GM12878 (cell line): ENCODE measurements around the gene MPP1. TPM values are rescaled to one million over a fixed set of nuclear protein-coding genes. Genes with fewer than 3 reads are reported as not detected.

Experiments used
- ATAC-seq: fragments of 200-7000 bp; cut with Tn5 transposase; 3 replicates; pipeline ENCODE4 v1.9.1; 2020; ENCODE audit warnings: mild to moderate bottlenecking, moderate library complexity
- BruUV-seq: library from RNA; stranded (reverse); fragments of 400-500 nt; replicated peaks from 2 replicates; lab custom pipeline; 2021; lab: Mats Ljungman, UMichigan
- CTCF ChIA-PET: fragments of 300-600 bp; sonication (Branson Sonifier 250); formaldehyde crosslinking; extraction: SDS; loops from one replicate; lab custom pipeline; 2021; ENCODE audit warnings: inconsistent platforms; lab: Yijun Ruan, JAX
- POLR2A ChIA-PET: fragments of 350-600 bp; formaldehyde crosslinking; extraction: SDS; loops from one replicate; lab custom pipeline; 2021; ENCODE audit warnings: inconsistent platforms; lab: Charles Lee
- RAD21 ChIA-PET: fragments of 300-600 bp; sonication (Branson Sonifier 250); formaldehyde crosslinking; loops from one replicate; lab custom pipeline; 2023; ENCODE audit warnings: antibody characterized with exemption; ENCODE audit not compliant: unreplicated experiment; lab: Charles Lee
- SMC1A ChIA-PET: fragments of 300-600 bp; sonication (Branson Sonifier 250); formaldehyde crosslinking; loops from one replicate; lab custom pipeline; 2023; ENCODE audit not compliant: unreplicated experiment, uncharacterized antibody; lab: Charles Lee
- DNase-seq: peaks from one replicate; pipeline ENCODE4 v3.0.0-alpha.2; 2011; ENCODE audit warnings: low read depth, low spot score
- FAIRE-seq: peaks from 3 replicates; lab custom pipeline; 2011; peaks lifted over from hg19 to GRCh38; lab: Jason Lieb, UNC
- H2AFZ ChIP-seq: 2 replicates; pipeline ENCODE4 v1.6.0; 2011; ENCODE audit warnings: low read depth, low read length, control low read depth; ENCODE audit not compliant: control insufficient read depth
- H3K27ac ChIP-seq: 2 replicates; pipeline ENCODE4 v1.5.1; 2011; ENCODE audit warnings: control low read depth; ENCODE audit not compliant: control insufficient read depth, insufficient read depth
- H3K27me3 ChIP-seq, 2 experiments: replicated peaks in 1 of 2; 2 replicates each; pipeline versions ENCODE4 v1.6.0 to v1.6.1; 2011; ENCODE audit warnings: low read length in 1 of 2; ENCODE audit not compliant: control insufficient read depth in 2 of 2, insufficient read depth in 2 of 2
- H3K36me3 ChIP-seq, 2 experiments: 2 replicates each; pipeline ENCODE4 v1.5.1; 2011; ENCODE audit warnings: low read length in 1 of 2; ENCODE audit not compliant: control insufficient read depth in 2 of 2, insufficient read depth in 2 of 2
- H3K4me1 ChIP-seq: 2 replicates; pipeline ENCODE4 v1.6.1; 2011; ENCODE audit warnings: mild to moderate bottlenecking, low read length, moderate library complexity, mixed read lengths; ENCODE audit not compliant: control insufficient read depth, insufficient read depth
- H3K4me2 ChIP-seq: 2 replicates; pipeline ENCODE4 v1.6.0; 2011; ENCODE audit warnings: control low read depth; ENCODE audit not compliant: control insufficient read depth, insufficient read depth
- H3K4me3 ChIP-seq: fragments of 200-600 bp; sonication (generic); 2 replicates; pipeline ENCODE4 v1.5.1; 2016
- H3K79me2 ChIP-seq: 2 replicates; pipeline ENCODE4 v1.6.0; 2011; ENCODE audit warnings: low read length; ENCODE audit not compliant: control insufficient read depth, insufficient read depth
- H3K9ac ChIP-seq: 2 replicates; pipeline ENCODE4 v1.8.0; 2011; ENCODE audit warnings: low read length, control low read depth, mixed read lengths; ENCODE audit not compliant: control insufficient read depth, insufficient read depth
- H3K9me3 ChIP-seq: replicated peaks from 3 replicates; pipeline ENCODE4 v1.5.1; 2011; ENCODE audit warnings: mild to moderate bottlenecking, low read length; ENCODE audit not compliant: control insufficient read depth, insufficient read depth
- H4K20me1 ChIP-seq: 2 replicates; pipeline ENCODE4 v1.6.0; 2011; ENCODE audit not compliant: control insufficient read depth, insufficient read depth
- CTCF ChIP-seq, 3 experiments: IDR thresholded peaks in 2 of 3; conservative IDR thresholded peaks in 1 of 3; 2 replicates each; pipeline ENCODE4 v1.5.1; 2011; ENCODE audit warnings: low read depth in 3 of 3, low read length in 3 of 3, mild to moderate bottlenecking in 3 of 3, control low read depth in 2 of 3, moderate library complexity in 2 of 3, inconsistent platforms in 1 of 3, mixed read lengths in 1 of 3; ENCODE audit not compliant: control insufficient read depth in 2 of 3, insufficient read depth in 1 of 3; ENCODE audit errors: extremely low read depth in 1 of 3
- NR2F1 ChIP-seq: fragments of 450-650 bp; conservative IDR thresholded peaks from 2 replicates; pipeline ENCODE4 v1.6.1; 2017; ENCODE audit warnings: mild to moderate bottlenecking
- RAD21 ChIP-seq: IDR thresholded peaks from 2 replicates; pipeline ENCODE4 v1.6.1; 2011; ENCODE audit warnings: mild to moderate bottlenecking, low read depth, low read length, moderate library complexity; ENCODE audit not compliant: insufficient read depth
- SMC3 ChIP-seq: IDR thresholded peaks from 2 replicates; pipeline ENCODE4 v1.6.1; 2011; ENCODE audit warnings: low read length, improper control_type of control experiment, borderline replicate concordance
- WGBS: methylation state at CpG from one replicate; pipeline ENCODE4 v1.1.6; 2016; ENCODE audit warnings: low lambda C conversion rate; ENCODE audit not compliant: insufficient replicate concordance, insufficient coverage; ENCODE audit errors: missing lambda C conversion rate; 5-methylcytosine and 5-hydroxymethylcytosine counted together
- in situ Hi-C: fragments of 300-500 bp; cut with MboI; formaldehyde crosslinking; loops from 9 replicates; pipeline ENCODE4 v1.14.3; 2018; ENCODE audit warnings: mixed read lengths
- intact Hi-C: fragments of 100-400 bp; cut with micrococcal nuclease; formaldehyde crosslinking; loops from one replicate; pipeline ENCODE4 v1.14.2; 2022; ENCODE audit not compliant: unreplicated experiment
- polyA plus RNA-seq, 11 experiments: library from polyadenylated mRNA; depleted of rRNA in 4 of 11; unstranded in 6 of 11; stranded (reverse) in 5 of 11; fragments of >200 nt; fragmentation: Nextera tagmentation in 4 of 11; fragmentation: Illumina TruSeq in 1 of 11; extraction: Ambion mirVana in 4 of 11; extraction: Trizol in 1 of 11; gene quantifications; 1 replicate in 1 of 11; 2 replicates in 10 of 11; pipeline versions ENCODE4 v1.2.1 to v1.2.3, GENCODE V29; 2011 to 2016; ENCODE audit warnings: inconsistent platforms in 2 of 11, missing spikeins in 2 of 11, low read depth in 1 of 11
- total RNA-seq, 4 experiments: library from RNA; depleted of rRNA in 3 of 4; stranded (reverse); fragments of >200 nt in 3 of 4; fragmentation: Illumina TruSeq in 1 of 4; extraction: Trizol in 1 of 4; gene quantifications; 2 replicates each; pipeline versions ENCODE4 v1.2.1 to v1.2.3, GENCODE V29; 2013 to 2021
- TF ChIP-seq, protein P1 (sequence below): fragments of 450-650 bp; IDR thresholded peaks from 2 replicates; pipeline ENCODE4 v1.6.1; 2017; ENCODE audit warnings: low read depth, mild to moderate bottlenecking, moderate library complexity

The MPP1 gene
- total and polyA plus RNA-seq, 10 of the 15 experiments (the other 5 are each of a cell fraction or from before 2014, with no cell fraction given): 1.9 to 20.1 (median 14.8) TPM

- H3K36me3 ChIP-seq: no peaks in the 10 kb centered on the region
- no peak overlapping the region for H3K4me2 ChIP-seq
- 95% methylated on average over 2 of the region's 2 CpGs for WGBS
- no peaks in the 10 kb centered on the region for H3K4me1 ChIP-seq
- no TSS peak for BruUV-seq
- FAIRE-seq (no peak), ATAC-seq (peak; percentile 76)
- ChIA-PET CTCF (interaction anchor here (0.9 to 3.3 kb wide), 6 partner anchors 14 to 298 kb away, joined by 3 to 28 read pairs (median 3); no protein-coding TSS in a partner anchor), POLR2A (no interaction called here)
- intact Hi-C loops: loop anchor here (2.0 to 5.0 kb wide), 2 partner anchors 92 to 124 kb away; no protein-coding TSS in a partner anchor
- peak; percentile 19 to 64 (median 42); a peak in 3 of 6 replicates for TF ChIP-seq CTCF (IDR thresholded peaks at IDR 0.05 in 2 of 3, conservative IDR thresholded peaks at IDR 0.05 in 1 of 3; ENCODE audit: control insufficient read depth in 2 of 3, extremely low read depth in 1 of 3, insufficient read depth in 1 of 3, low read depth in 3 of 3, low read length in 3 of 3)
- peak; percentile 85 for TF ChIP-seq RAD21
- TF ChIP-seq, protein P1, sequence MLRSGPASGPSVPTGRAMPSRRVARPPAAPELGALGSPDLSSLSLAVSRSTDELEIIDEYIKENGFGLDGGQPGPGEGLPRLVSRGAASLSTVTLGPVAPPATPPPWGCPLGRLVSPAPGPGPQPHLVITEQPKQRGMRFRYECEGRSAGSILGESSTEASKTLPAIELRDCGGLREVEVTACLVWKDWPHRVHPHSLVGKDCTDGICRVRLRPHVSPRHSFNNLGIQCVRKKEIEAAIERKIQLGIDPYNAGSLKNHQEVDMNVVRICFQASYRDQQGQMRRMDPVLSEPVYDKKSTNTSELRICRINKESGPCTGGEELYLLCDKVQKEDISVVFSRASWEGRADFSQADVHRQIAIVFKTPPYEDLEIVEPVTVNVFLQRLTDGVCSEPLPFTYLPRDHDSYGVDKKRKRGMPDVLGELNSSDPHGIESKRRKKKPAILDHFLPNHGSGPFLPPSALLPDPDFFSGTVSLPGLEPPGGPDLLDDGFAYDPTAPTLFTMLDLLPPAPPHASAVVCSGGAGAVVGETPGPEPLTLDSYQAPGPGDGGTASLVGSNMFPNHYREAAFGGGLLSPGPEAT: no peak
- peak; percentile 51; the same call in 1 of the 2 replicates for TF ChIP-seq SMC3
- no peak for TF ChIP-seq NR2F1
- TF ChIP-seq, all 136 proteins: peak for 3
- Histone ChIP-seq H3K9me3 (no peaks in the 10 kb centered on the region), H3K4me3 (no peak overlapping the region), H3K79me2 (no peaks in the 10 kb centered on the region), H3K9ac (no peak overlapping the region), H2AFZ (no peak overlapping the region), H3K27ac (no peak overlapping the region), H4K20me1 (no peaks in the 10 kb centered on the region), H3K27me3 (no peaks in the 10 kb centered on the region)
- DNase-seq: no peak
- in situ Hi-C loops: no loop called here
- SMC1A ChIA-PET: interaction anchor here (0.9 to 1.9 kb wide), 5 partner anchors 77 to 123 kb away, joined by 3 to 5 read pairs (median 3); no protein-coding TSS in a partner anchor
- RAD21 ChIA-PET: interaction anchor here (1.0 to 1.2 kb wide), 2 partner anchors 78 to 92 kb away, joined by 3 read pairs; partner anchors contain the start of gene DKC1
These were observed 35.6 kb upstream of the MPP1 start for GRCh38 chrX:154840856-154841255.
